ENCODE data around the gene C16orf46.
A peak's percentile ranks its signal among the peaks of the same experiment; 100 is the strongest.

C16orf46 gene

DNA sequence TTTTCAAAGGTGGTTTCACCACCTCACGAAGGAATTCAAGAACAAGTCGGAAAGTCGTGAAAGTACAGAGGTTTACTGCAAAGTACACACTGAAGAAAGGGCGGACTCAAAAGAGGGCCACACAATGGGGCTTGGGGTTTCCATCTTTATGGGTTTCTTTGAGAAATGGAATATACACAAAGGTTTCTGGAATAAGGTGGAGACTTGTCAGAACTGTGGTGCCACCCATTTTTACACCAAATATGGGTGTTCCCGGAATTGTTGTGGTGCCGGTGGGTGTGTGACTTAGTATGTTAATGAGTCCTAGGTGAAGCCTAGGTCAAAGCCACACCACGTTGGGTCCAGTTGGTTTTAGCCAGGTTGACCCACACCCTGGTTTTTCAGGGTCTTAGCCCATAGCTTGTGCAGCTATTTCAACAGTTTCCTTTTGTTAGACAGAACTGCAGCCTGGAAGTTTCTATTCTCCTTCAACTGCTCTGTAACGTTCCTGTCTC is 19.7 kb upstream of the C16orf46 start:
- Histone ChIP-seq H3K27me3 (ENCODE audit: insufficient read depth, low read length) (no peaks in the 10 kb centered on the region), H3K9ac (ENCODE audit: low read length) (peak overlapping the region; percentile 6; the same call in 1 of the 2 replicates), H3K4me2 (ENCODE audit: low read length) (peak overlapping the region; percentile 60), H3K36me3 (ENCODE audit: insufficient read depth, low read length) (no peaks in the 10 kb centered on the region), H3K4me1 (ENCODE audit: insufficient read depth, low read length, severe bottlenecking) (peaks cover 36% of the 10 kb centered on the region), H2AFZ (ENCODE audit: low read length) (peak overlapping the region; percentile 2; the same call in 1 of the 2 replicates), H3K79me2 (ENCODE audit: insufficient read depth, low read length) (peaks cover 15% of the 10 kb centered on the region; the same call in 1 of the 2 replicates), H3K4me3 (ENCODE audit: low read depth, low read length, poor library complexity, severe bottlenecking) (peak overlapping the region; percentile 48), H3K9me3 (ENCODE audit: low read length) (0 out of 2 replicates have a peak, but pooled peaks cover 2% of the 10 kb centered on the region), H3K27ac (ENCODE audit: low read depth, low read length, poor library complexity, severe bottlenecking) (peak overlapping the region; percentile 3), H4K20me1 (ENCODE audit: insufficient read depth, low read length) (no peaks in the 10 kb centered on the region), H3K9me2 (ENCODE audit: low read depth, low read length) (no peaks in the 10 kb centered on the region), H3F3A (ENCODE audit: insufficient read depth, low read length) (no peaks in the 10 kb centered on the region)
- TF ChIP-seq EZH2 (IDR thresholded peaks at IDR 0.05; ENCODE audit: borderline replicate concordance, low read length) (no peak), CTCF (IDR thresholded peaks at IDR 0.05; ENCODE audit: low read length) (no peak)

- peaks cover 37% of the 10 kb centered on the region for H3K4me1 ChIP-seq (ENCODE audit: insufficient read depth, low read length, severe bottlenecking)
- TF ChIP-seq EZH2 (IDR thresholded peaks at IDR 0.05; ENCODE audit: borderline replicate concordance, low read length) (no peak), CTCF (IDR thresholded peaks at IDR 0.05; ENCODE audit: low read length) (no peak)
- H3K9me3 ChIP-seq (ENCODE audit: low read length), result 0 out of 2 replicates have a peak, but pooled peaks cover 2% of the 10 kb centered on the region
- peak within 1 kb of the TSS; percentile 88 for H3K4me3 ChIP-seq (ENCODE audit: low read depth, low read length, poor library complexity, severe bottlenecking)
- H3K27ac ChIP-seq (ENCODE audit: low read depth, low read length, poor library complexity, severe bottlenecking), result peak within 1 kb of the TSS; percentile 3
- peak within 1 kb of the TSS; percentile 89 for H3K9ac ChIP-seq (ENCODE audit: low read length)
- no peaks in the 10 kb centered on the region for H3K27me3 ChIP-seq (ENCODE audit: insufficient read depth, low read length)
- peaks cover 21% of the 10 kb centered on the region for H3K79me2 ChIP-seq (ENCODE audit: insufficient read depth, low read length)
- no peaks in the 10 kb centered on the region for H3K36me3 ChIP-seq (ENCODE audit: insufficient read depth, low read length)
- no peaks in the 10 kb centered on the region for H3F3A ChIP-seq (ENCODE audit: insufficient read depth, low read length)
- H3K4me2 ChIP-seq (ENCODE audit: low read length), result peak within 1 kb of the TSS; percentile 70
- H3K9me2 ChIP-seq (ENCODE audit: low read depth, low read length), result no peaks in the 10 kb centered on the region
- H4K20me1 ChIP-seq (ENCODE audit: insufficient read depth, low read length), result no peaks in the 10 kb centered on the region
- peak within 1 kb of the TSS; percentile 2; the same call in 1 of the 2 replicates for H2AFZ ChIP-seq (ENCODE audit: low read length)
These were observed 19.1 kb upstream of the C16orf46 start, which contains the start of gene GCSH for GRCh38 chr16:81095953-81096714. TSS of gene GCSH (minus strand) at chr16:81096395. CDS start at chr16:81096278, 117 bp downstream.

DNA sequence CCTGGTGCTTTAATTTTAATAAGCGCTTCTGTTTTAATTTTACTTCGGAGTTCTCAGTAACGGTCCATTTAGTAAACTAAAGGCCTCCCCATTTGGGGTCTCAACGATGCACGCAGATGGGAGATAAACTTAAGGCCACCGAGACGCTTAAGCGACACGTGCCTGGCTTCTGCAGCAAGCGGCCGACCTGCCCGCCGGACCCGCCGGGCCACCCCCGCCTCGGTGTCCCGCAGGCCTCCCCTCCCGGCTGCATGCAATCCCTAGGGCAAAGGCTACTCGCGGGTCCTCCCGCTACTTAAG is 18.6 kb upstream of the C16orf46 start:
- Histone ChIP-seq H3K4me3 (ENCODE audit: low read depth, low read length, poor library complexity, severe bottlenecking) (peak overlapping the region; percentile 88), H3F3A (ENCODE audit: insufficient read depth, low read length) (no peaks in the 10 kb centered on the region), H4K20me1 (ENCODE audit: insufficient read depth, low read length) (no peaks in the 10 kb centered on the region), H3K4me2 (ENCODE audit: low read length) (peak overlapping the region; percentile 70), H3K36me3 (ENCODE audit: insufficient read depth, low read length) (peaks cover 3% of the 10 kb centered on the region), H3K9ac (ENCODE audit: low read length) (peak overlapping the region; percentile 89), H3K9me3 (ENCODE audit: low read length) (0 out of 2 replicates have a peak, but pooled peaks cover 2% of the 10 kb centered on the region), H3K9me2 (ENCODE audit: low read depth, low read length) (no peaks in the 10 kb centered on the region), H3K27me3 (ENCODE audit: insufficient read depth, low read length) (no peaks in the 10 kb centered on the region), H3K4me1 (ENCODE audit: insufficient read depth, low read length, severe bottlenecking) (peaks cover 37% of the 10 kb centered on the region), H3K27ac (ENCODE audit: low read depth, low read length, poor library complexity, severe bottlenecking) (no peak overlapping the region), H2AFZ (ENCODE audit: low read length) (no peak overlapping the region), H3K79me2 (ENCODE audit: insufficient read depth, low read length) (peaks cover 23% of the 10 kb centered on the region)
- TF ChIP-seq EZH2 (IDR thresholded peaks at IDR 0.05; ENCODE audit: borderline replicate concordance, low read length) (no peak), CTCF (IDR thresholded peaks at IDR 0.05; ENCODE audit: low read length) (no peak)

Measured in OCI-LY1 (cell line).